Testis (tissue), 2 donors: ENCODE data around the gene PCSK6.

Source experiments
- CTCF ChIP-seq, 3 experiments: fragments of 450-650 bp in 2 of 3; fragments of 200-600 bp in 1 of 3; sonication (generic) in 1 of 3; IDR thresholded peaks; one replicate each; pipeline ENCODE4 v1.5.1; 2016 to 2019; ENCODE audit warnings: antibody characterized with exemption in 3 of 3, mild to moderate bottlenecking in 2 of 3, moderate library complexity in 1 of 3
- POLR2A ChIP-seq: fragments of 450-650 bp; IDR thresholded peaks from one replicate; pipeline ENCODE4 v1.6.1; 2017; ENCODE audit warnings: antibody characterized with exemption, mild to moderate bottlenecking, moderate library complexity

DNA sequence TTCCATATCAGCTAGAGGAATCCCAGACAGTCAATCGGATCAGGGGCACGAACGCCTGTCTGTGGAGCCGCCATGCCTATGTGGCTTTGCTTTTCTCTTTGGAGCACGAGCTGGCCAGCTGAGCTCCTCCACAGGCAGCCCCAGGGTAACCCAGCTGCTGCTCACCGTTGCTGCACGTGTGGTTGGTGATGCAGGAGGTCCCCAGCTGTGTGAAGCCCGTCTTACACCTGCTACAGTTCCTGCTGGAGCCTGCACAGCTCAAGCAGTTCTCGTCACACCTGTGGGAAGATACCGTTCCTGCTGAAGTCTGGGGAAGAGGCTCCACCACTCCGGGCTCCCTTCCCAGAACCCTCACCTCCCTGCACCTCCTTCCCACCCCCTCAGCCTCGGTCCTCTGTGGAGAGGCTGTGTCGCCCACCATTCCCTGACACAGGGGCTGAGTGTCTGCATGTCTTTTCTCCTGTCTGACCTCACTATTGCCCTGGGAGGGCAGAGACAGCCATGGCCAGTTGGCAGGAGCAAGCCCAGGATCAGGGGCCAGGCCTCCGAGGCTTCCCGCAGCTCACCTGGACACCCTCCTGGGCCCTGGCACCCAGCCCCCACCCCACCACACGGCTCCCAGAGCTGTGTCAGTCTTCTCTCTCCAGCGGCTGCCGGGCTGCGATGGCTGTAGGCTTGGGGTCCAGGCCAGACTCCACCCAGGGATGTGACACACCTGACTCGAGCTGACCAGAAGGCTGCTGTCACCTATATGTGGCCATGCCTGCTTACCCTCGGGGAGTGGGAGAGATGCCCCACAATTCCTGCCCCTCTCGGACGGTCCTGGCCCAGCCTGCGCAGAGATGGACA lies 182.2 kb downstream of the PCSK6 start:
- TF ChIP-seq POLR2A, result no peak
- no peak for TF ChIP-seq CTCF (IDR thresholded peaks at IDR 0.05)
